CD14-positive monocyte (primary cell): ENCODE results near the gene ANKRD29. TPM values are rescaled to one million over a fixed set of nuclear protein-coding genes. Genes with fewer than 3 reads are reported as not detected.
"Not testable (repeated sequence)": the region's sequence is repeated elsewhere in the genome, so short reads cannot be mapped to it uniquely, and the experiment has no call there.

Source experiments
- DNase-seq, 3 donors: peaks; one replicate each; pipeline ENCODE4 v3.0.0-alpha.2; 2011 to 2022
- H2AFZ ChIP-seq: 2 replicates; pipeline ENCODE4 v1.6.0; 2012; ENCODE audit warnings: mild to moderate bottlenecking, low read depth, low read length, inconsistent platforms; ENCODE audit not compliant: insufficient read depth, poor library complexity, severe bottlenecking
- H3K27ac ChIP-seq, 2 donors: 1 replicate in 1 of 2; 2 replicates in 1 of 2; pipeline ENCODE4 v1.5.1; 2012 to 2013; ENCODE audit warnings: low read length in 2 of 2, control low read depth in 1 of 2, inconsistent platforms in 1 of 2, low read depth in 1 of 2, mild to moderate bottlenecking in 1 of 2
- H3K27me3 ChIP-seq, 2 donors: one replicate each; pipeline versions ENCODE4 v1.6.0 to v1.6.1; 2011 to 2013; ENCODE audit warnings: low read length in 2 of 2; ENCODE audit not compliant: control insufficient read depth in 2 of 2, insufficient read depth in 2 of 2
- H3K36me3 ChIP-seq, 2 donors: replicated peaks in 1 of 2; 1 replicate in 1 of 2; 2 replicates in 1 of 2; pipeline versions ENCODE4 v1.5.1 to v1.6.1; 2012 to 2013; ENCODE audit warnings: low read length in 2 of 2, control low read depth in 1 of 2, inconsistent platforms in 1 of 2, mild to moderate bottlenecking in 1 of 2; ENCODE audit not compliant: insufficient read depth in 2 of 2, control insufficient read depth in 1 of 2
- H3K4me1 ChIP-seq, 2 donors: 1 replicate in 1 of 2; 2 replicates in 1 of 2; pipeline versions ENCODE4 v1.5.1 to v1.6.1; 2012 to 2013; ENCODE audit warnings: low read length in 2 of 2, control low read depth in 1 of 2, inconsistent platforms in 1 of 2, mild to moderate bottlenecking in 1 of 2, moderate library complexity in 1 of 2; ENCODE audit not compliant: insufficient read depth in 2 of 2, control insufficient read depth in 1 of 2
- H3K4me2 ChIP-seq: replicated peaks from 2 replicates; pipeline ENCODE3; 2012; ENCODE audit warnings: low read length, moderate library complexity, mild to moderate bottlenecking; ENCODE audit not compliant: poor library complexity, severe bottlenecking; ENCODE audit errors: extremely low read depth
- H3K4me3 ChIP-seq, 3 experiments: fragments of 200-600 bp in 1 of 3; sonication (generic) in 1 of 3; replicated peaks in 1 of 3; 1 replicate in 2 of 3; 2 replicates in 1 of 3; pipeline ENCODE4 v1.5.1; 2011 to 2013; ENCODE audit warnings: low read length in 3 of 3, mild to moderate bottlenecking in 3 of 3, control low read depth in 2 of 3, low read depth in 2 of 3, inconsistent platforms in 1 of 3, moderate library complexity in 1 of 3
- H3K79me2 ChIP-seq: 2 replicates; pipeline ENCODE4 v1.6.0; 2012; ENCODE audit warnings: mild to moderate bottlenecking, control low read depth, inconsistent platforms, low read length, moderate library complexity; ENCODE audit not compliant: insufficient read depth
- H3K9ac ChIP-seq: 2 replicates; pipeline ENCODE4 v1.6.0; 2017; ENCODE audit warnings: low read length, mild to moderate bottlenecking; ENCODE audit not compliant: insufficient read depth, poor library complexity, severe bottlenecking
- H3K9me3 ChIP-seq, 2 donors: replicated peaks in 1 of 2; 1 replicate in 1 of 2; 2 replicates in 1 of 2; pipeline versions ENCODE4 v1.5.1 to v1.6.1; 2012 to 2013; ENCODE audit warnings: low read length in 2 of 2, control low read depth in 1 of 2; ENCODE audit not compliant: control insufficient read depth in 1 of 2, insufficient read depth in 1 of 2
- H4K20me1 ChIP-seq: 2 replicates; pipeline ENCODE4 v1.6.0; 2012; ENCODE audit warnings: mild to moderate bottlenecking, low read length, control low read depth, moderate library complexity; ENCODE audit not compliant: insufficient read depth
- H3K27ac Mint-ChIP-seq, 7 donors: one replicate each; pipeline ENCODE4 v1.8.0; 2020; ENCODE audit warnings: mild to moderate bottlenecking in 7 of 7, mixed read lengths in 7 of 7, moderate library complexity in 6 of 7, inconsistent platforms in 2 of 7
- H3K27me3 Mint-ChIP-seq, 3 donors: one replicate each; pipeline ENCODE4 v1.8.0; 2021 to 2022; ENCODE audit warnings: low read depth in 3 of 3, mild to moderate bottlenecking in 3 of 3, mixed read lengths in 3 of 3, moderate library complexity in 3 of 3, inconsistent platforms in 1 of 3
- H3K36me3 Mint-ChIP-seq, 2 donors: one replicate each; pipeline ENCODE4 v1.8.0; 2020; ENCODE audit warnings: mixed read lengths in 2 of 2, inconsistent platforms in 1 of 2, mild to moderate bottlenecking in 1 of 2
- H3K4me1 Mint-ChIP-seq: one replicate; pipeline ENCODE4 v1.8.0; 2020; ENCODE audit warnings: mild to moderate bottlenecking, mixed read lengths
- H3K4me3 Mint-ChIP-seq, 2 donors: one replicate each; pipeline ENCODE4 v1.8.0; 2020; ENCODE audit warnings: mild to moderate bottlenecking in 2 of 2, mixed read lengths in 2 of 2, moderate library complexity in 1 of 2
- H3K9me3 Mint-ChIP-seq, 7 donors: one replicate each; pipeline ENCODE4 v1.8.0; 2020 to 2022; ENCODE audit warnings: mixed read lengths in 7 of 7, mild to moderate bottlenecking in 6 of 7, moderate library complexity in 6 of 7, inconsistent platforms in 2 of 7
- CTCF ChIP-seq: fragments of 200-600 bp; IDR thresholded peaks from one replicate; pipeline ENCODE4 v1.8.0; 2022; ENCODE audit warnings: antibody characterized with exemption, mild to moderate bottlenecking
- WGBS: methylation state at CpG from one replicate; pipeline ENCODE4 v1.1.5; 2013; ENCODE audit warnings: missing lambda C conversion rate; ENCODE audit not compliant: insufficient coverage; 5-methylcytosine and 5-hydroxymethylcytosine counted together
- intact Hi-C, 2 donors: fragments of 100-400 bp; cut with micrococcal nuclease; formaldehyde crosslinking; loops; one replicate each; pipeline versions ENCODE4 v1.15.0 to v1.15.1; 2023
- polyA plus RNA-seq, 3 donors: library from polyadenylated mRNA; depleted of rRNA in 1 of 3; unstranded in 2 of 3; stranded (reverse) in 1 of 3; fragments of 300-500 nt in 2 of 3; fragments of >200 nt in 1 of 3; fragmentation: Illumina TruSeq in 2 of 3; gene quantifications; 1 replicate in 2 of 3; 2 replicates in 1 of 3; pipeline ENCODE4 v1.2.3, GENCODE V29; 2012 to 2021

Gene ANKRD29
- polyA plus RNA-seq, 3 donors = 0.03 to 0.11 TPM; not detected in 1

- Histone ChIP-seq H3K9ac (no peak overlapping the region), H3K79me2 (no peaks in the 10 kb centered on the region), H2AFZ (no peak overlapping the region), H3K36me3 (no peaks in the 10 kb centered on the region), H3K9me3 (no peaks in the 10 kb centered on the region), H4K20me1 (no peaks in the 10 kb centered on the region), H3K27me3 (no peaks in the 10 kb centered on the region), H3K4me3 (no peak overlapping the region), H3K27ac (no peak overlapping the region), H3K4me2 (no peak overlapping the region), H3K4me1 (peaks cover 11 to 13% of the 10 kb centered on the region in 2 donors)
- no peak overlapping the region for H3K4me3 Mint-ChIP-seq
- no peak overlapping the region for H3K27ac Mint-ChIP-seq
- intact Hi-C loops = no loop called here
- 100% methylated on average over 2 of the region's 2 CpGs for WGBS
- H3K4me1 Mint-ChIP-seq = peaks cover 20% of the 10 kb centered on the region
- no peak for TF ChIP-seq CTCF
- H3K9me3 Mint-ChIP-seq = no peaks in the 10 kb centered on the region
- no peak for DNase-seq
- H3K27me3 Mint-ChIP-seq = peaks cover 3 to 10% (median 9%) of the 10 kb centered on the region in 3 donors
- H3K36me3 Mint-ChIP-seq = no peaks in the 10 kb centered on the region
Measured at GRCh38 chr18:23614413-23614812, 48.3 kb downstream of the ANKRD29 start.

DNA sequence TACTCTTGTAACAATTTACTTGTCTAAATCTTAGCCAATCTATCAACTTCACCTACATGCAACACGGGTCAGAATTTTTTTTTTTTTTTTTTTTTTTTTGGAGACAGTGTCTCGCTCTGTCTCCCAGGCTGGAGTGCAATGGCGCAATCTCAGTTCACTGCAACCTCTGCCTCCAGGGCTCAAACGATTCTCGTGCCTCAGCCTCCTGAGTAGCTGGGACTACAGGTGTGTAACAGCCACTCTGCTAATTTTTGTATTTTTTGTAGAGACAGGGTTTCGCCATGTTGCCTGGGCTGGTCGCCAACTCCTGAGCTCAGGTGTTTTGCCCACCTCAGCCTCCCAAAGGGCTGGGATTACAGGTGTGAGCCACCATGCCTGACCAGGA is 49.6 kb downstream of the ANKRD29 start:
- H4K20me1 ChIP-seq, H3K36me3 ChIP-seq, H3K9ac ChIP-seq, intact Hi-C loops, H2AFZ ChIP-seq, H3K4me1 ChIP-seq, H3K9me3 ChIP-seq, H3K79me2 ChIP-seq, H3K27me3 ChIP-seq, DNase-seq, H3K4me3 Mint-ChIP-seq, H3K27ac Mint-ChIP-seq, H3K9me3 Mint-ChIP-seq, H3K36me3 Mint-ChIP-seq, H3K27ac ChIP-seq, H3K4me3 ChIP-seq, H3K4me2 ChIP-seq: not testable (repeated sequence)
- peaks cover 10% of the 10 kb centered on the region for H3K4me1 Mint-ChIP-seq
- H3K27me3 Mint-ChIP-seq = peaks cover 1 to 11% (median 3%) of the 10 kb centered on the region in 3 donors
- 81% methylated on average over 6 of the region's 7 CpGs for WGBS
